Activated CD8-positive, alpha-beta memory T cell treated with anti-CD3 and anti-CD28 coated beads, Interleukin-2, amount 50 U/mL, for 48 hours (primary cell): Measurements from ENCODE around the gene INVS.
"Not testable (repeated sequence)": the region's sequence is repeated elsewhere in the genome, so short reads cannot be mapped to it uniquely, and the experiment has no call there.

ENCODE experiments used
- DNase-seq: peaks from one replicate; pipeline ENCODE4 v3.0.0-alpha.2; 2020

Gene INVS

GRCh38 chr9:100083448-100084127 is 15.5 kb upstream of the INVS start:
- DNase-seq = no peak

GRCh38 chr9:100084128-100084453 is 15.0 kb upstream of the INVS start:
- no peak for DNase-seq

- no peak for DNase-seq
Measured at GRCh38 chr9:100084734-100085133, 14.3 kb upstream of the INVS start.

DNA sequence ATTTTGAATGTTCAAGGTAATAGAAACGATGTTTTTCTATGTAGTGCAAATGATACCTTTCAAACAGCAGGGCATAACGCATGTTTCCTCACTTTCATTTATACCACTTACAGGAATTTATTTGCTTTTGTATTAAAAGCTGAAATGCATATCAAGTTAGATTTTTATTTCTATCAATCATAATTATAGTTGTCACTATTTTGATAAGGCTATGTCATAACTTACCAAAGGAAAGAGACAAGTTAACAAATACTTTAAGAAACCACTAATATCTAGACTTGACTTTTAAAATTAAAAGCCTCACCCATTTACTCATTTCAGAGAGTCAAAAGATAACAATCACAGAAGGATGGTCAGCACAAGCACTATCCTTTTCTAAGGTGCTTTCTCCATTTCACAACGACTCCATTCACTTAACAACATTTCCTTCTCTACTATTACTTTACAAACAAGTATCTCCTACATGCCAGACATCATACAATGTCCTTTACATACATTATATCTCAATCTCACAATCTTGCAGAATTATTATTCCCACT is 12.9 kb upstream of the INVS start:
- no peak for DNase-seq

DNA sequence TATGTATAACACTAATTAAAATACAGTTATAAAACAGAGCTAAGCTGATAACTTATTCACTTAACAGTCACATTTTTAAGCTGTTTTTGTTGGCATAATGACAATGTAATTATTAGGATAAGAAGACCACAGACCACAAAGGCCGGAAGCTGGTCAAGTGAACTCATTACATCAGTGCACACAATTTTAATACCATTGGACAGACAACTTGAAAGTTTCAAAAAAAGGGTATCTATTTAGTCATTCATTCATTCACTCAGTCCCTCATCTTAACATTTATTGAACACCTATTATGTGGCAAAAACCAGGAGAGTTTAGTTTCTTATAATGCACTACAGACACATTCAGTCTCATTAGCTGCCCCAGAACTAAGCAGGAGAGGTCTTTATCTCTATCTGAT is 11.8 kb upstream of the INVS start:
- DNase-seq = no peak

GRCh38 chr9:100088202-100088601 is 10.8 kb upstream of the INVS start:
- no peak for DNase-seq

- no peak for DNase-seq
Measured at GRCh38 chr9:100090880-100091279, 8.2 kb upstream of the INVS start.

DNA sequence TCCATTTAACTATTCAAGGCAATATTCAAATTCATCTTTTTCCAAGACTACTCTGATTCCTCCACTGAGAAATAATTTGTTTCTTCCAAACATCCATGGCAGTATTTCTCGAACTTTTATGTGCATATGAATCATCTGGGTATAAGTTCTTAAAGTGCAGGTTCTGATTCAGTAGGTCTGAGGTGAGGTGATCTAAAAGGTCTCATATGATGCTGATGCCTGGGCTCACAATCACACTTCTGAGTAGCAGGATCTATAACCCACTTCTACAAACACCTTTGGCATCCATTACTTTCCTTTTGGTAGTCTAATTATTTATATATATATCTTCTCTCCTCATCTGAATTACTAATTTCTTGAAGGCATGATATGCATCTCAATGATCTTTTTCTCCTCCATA is 7.4 kb upstream of the INVS start:
- no peak for DNase-seq

DNA sequence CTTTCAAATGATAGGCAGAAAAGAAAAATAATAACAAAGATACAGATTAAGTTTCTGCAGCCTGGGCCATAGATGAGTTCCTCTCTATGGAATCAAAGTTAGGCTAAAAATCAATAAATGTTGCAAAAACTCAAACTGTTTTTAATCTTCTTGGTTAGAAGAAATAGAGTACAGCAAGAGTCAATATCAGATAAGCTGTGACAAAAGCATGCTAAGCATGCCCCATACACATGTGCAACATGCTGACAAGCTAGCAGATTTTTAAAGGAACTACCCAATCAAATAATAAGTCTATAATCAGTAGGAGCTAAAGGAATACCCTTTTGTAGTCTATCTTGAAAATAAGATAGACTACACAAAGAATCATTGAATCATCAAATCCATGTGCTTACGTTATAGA is 7.0 kb upstream of the INVS start:
- DNase-seq = no peak

GRCh38 chr9:100094411-100094810 is 4.6 kb upstream of the INVS start:
- DNase-seq = not testable (repeated sequence)

- DNase-seq = no peak
Measured at GRCh38 chr9:100096378-100096916, 2.6 kb upstream of the INVS start.

DNA sequence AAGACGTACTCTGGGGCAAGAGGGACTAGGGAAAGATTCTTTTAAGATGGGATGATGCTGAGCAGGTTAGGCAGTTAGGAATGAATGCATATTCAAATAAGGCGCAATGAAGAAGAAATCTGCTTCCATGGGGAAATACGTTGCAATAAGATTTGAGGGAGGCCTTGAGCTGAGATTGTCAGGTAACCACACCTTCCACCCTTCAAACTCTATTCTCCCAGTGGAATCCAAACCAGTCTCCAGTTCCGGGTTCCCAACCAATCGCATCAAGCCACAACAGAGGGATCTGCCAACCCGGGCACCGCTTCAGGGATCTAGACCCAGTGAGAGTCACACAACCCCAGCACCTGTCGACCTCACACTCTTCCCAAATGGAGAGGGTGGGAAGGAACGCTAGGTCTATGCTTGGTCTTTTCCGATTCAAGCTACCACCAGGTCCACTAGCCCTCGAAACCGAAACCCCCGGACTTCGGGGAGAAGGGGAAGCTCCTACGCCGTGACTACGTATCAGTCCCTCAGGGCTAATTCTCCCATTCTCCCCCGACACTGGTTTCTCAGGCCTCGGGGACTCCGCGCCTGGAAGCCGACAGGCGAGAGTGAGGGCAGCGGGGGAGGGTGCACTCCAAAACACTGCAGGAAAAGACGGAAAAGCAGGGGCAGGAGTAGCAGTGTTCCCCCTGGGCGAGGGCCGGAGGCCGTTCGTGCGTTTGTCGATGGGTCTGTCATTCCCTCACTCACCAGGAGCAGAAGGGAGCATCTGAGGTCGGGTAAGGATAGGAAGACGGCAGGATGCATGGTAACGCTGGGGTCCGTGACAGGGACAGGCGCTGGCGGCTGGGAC is 777 bp upstream of the INVS start:
- DNase-seq = peak; percentile 63

DNA sequence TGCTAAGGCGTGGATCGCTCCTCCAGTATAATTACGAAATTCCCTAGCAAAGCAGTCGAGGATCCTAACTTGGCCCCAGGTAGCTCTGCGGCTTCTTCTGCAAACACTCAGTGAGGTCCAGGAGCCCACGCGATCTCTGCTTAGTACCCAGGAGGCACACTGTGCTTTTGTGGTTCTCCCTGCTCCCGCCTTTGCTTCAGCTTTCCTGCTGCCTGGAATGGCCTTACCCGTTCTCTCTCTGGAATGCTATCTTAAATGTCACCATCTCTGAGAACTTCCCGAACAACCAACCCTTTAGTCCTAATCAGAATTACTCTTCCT is 639 bp downstream of the INVS start:
- DNase-seq = no peak

DNA sequence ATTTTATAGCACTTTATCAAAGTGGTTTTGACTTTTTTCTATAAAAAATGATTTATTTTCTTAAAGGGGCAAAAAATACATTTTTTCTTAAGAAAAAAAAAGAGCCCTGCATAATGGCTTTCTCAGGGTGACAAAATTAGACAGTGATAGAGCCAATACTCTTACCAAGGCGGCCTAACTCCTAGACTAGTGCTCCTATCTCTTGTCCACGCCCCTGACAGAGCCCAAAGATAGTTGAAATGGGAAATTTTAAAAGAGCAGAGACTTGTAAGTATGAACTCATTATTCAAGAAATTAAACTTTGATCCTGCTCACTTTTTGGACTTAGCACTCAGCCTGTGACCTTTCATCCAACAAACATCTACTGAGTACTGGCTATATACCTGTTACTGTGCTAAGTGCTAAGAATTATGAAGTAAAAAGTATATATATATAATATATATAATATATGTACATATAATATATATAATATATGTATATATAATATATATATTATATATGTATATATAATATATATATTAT is 1.2 kb downstream of the INVS start:
- no peak for DNase-seq

GRCh38 chr9:100101608-100102007 is 2.6 kb downstream of the INVS start:
- DNase-seq = no peak

DNA sequence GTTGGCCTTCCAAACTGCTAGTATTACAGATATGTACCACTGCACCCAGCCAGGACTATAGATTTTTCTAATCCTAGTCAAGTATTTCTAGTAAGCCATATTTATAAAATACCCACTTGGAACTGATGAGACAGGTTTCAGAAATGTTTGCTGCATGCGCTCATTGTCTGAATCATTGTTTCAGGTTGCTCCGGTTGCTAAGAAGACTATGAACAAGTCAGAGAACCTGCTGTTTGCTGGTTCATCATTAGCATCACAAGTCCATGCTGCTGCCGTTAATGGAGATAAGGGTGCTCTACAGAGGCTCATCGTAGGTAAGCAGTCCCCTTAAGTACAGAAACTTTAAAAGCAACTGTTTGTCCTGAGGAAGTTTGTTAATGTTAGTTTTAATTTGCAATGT is 5.3 kb downstream of the INVS start:
- DNase-seq = no peak

DNA sequence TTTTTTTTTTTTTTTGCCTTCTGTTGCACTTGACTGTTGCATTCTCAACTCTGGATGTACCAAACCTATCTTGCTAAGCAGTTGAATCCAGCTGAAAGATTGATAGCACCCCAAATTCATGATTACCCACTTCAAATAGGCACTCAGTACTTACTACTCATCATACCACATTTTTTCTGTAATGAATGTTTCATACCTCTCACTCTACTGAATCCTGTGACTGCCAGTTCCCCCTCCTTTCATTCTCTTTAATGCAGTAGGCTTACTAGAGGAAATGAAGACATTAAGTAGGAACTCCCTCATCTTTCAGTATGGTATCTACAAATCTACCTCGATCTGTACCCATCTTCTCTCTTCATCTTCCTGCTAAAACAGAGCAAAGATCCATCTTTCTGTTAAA is 6.8 kb downstream of the INVS start:
- DNase-seq = no peak

DNA sequence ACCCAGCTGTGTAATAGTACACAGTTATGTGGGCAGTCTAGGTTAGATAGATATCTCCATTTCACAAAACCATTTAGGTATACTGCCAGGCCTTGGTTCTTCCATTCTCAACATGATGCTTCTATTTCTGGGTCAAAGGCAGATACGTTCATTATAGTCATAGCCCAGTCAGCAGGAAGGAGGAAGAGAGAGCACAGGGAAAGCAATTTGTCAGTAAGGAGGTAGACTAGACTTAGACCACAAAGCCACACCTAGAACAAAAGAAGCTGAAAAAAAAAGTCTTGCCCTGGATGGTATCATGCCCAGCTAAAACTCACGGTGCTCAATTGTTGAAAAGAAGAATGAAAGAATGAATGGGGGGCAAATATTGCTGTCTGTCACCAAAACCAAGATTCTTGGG is 7.6 kb downstream of the INVS start:
- no peak for DNase-seq

- no peak for DNase-seq
Measured at GRCh38 chr9:100108559-100108958, 9.5 kb downstream of the INVS start.

GRCh38 chr9:100111235-100111634 is 12.2 kb downstream of the INVS start:
- no peak for DNase-seq

DNA sequence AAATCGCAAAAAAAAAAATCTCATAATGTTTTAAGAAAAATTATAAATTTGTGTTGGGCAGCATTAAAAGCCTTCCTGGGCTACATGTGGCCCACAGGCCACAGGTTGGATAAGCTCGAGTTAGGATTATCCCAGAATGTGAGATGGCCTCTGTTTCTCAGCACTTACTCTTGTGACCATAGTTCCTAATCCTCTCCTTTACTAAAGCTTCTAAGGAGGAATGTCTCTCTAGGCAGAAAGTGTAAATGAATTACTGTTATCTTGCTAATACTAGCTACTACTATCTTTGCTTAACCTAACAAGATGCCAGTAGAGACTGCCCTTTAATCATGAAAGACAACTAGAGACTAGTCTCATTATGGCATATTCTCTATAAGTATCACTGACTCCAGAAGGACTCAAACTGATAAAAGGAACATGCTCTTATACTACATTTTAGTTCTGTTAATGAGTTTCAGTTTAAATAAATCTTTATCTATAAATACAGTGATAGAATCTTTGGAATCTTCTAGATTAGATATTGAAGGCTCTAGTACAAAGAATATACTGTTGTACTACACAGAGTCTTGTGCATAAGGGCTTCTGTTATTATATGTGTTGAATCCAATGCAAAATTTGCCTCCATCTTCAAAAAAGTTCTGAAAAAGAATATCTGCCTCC is 13.8 kb downstream of the INVS start:
- DNase-seq = no peak

DNA sequence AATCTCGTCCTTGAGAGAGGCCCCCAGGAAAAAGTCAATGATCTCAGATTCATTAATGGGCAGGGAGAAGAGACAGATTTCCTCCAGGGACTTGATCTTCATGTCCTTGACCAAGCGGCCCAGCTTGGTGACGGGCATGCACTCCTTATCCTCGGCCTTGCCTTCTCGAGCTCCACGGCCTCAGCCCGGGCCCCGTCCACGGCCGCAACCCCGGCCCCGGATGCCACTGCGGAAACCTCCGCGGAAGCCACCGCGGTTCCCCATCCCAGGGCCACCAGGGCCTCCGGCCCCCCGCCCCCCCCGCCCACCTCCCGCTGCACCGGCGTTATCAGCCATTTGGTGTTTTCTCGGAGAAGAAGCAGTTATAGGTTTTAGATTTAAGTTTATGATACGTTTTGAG is 18.3 kb downstream of the INVS start:
- DNase-seq = no peak

GRCh38 chr9:100120286-100120685 is 21.2 kb downstream of the INVS start:
- DNase-seq = no peak

DNA sequence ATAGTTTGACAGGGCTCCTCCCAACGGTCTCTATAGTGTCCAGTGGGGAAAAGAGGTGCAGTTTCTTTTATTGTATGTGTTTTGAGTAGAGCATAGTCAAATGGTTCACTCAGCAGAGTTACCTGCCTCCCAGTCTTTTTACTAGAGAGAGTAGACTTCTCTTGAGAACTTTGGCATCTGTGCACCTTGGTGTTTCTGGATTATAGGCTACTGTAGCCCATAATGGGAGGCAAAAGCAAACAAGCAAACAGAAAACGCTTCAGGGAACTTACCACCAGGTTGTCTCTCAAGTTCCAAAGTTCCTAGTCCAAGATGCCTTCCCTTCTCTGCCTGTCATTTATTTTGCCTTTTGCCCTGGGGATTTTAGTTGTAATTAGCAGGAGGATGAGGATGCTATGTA is 26.2 kb downstream of the INVS start:
- DNase-seq = no peak
